ENCODE data around the gene TBC1D20.

GRCh38 chr20:428658-429200, 33.6 kb downstream of the TBC1D20 start:
- TF ChIP-seq CTCF (IDR thresholded peaks at IDR 0.05) (no peak), REST (IDR thresholded peaks at IDR 0.05; ENCODE audit: insufficient read depth in 1 of 2, low read depth in 2 of 2, low read length in 1 of 2) (no peak)
